ENCODE data around the gene HDAC11.

GRCh38 chr3:13483988-13484695, 4.0 kb downstream of the HDAC11 start:
- TF ChIP-seq CTCF (conservative IDR thresholded peaks at IDR 0.05), result no peak
- TF ChIP-seq ZFX (IDR thresholded peaks at IDR 0.05), result no peak
